ENCODE results near the gene ZNF521.
"Not testable (repeated sequence)": the region's sequence is repeated elsewhere in the genome, so short reads cannot be mapped to it uniquely, and the experiment has no call there.

Gene ZNF521

DNA sequence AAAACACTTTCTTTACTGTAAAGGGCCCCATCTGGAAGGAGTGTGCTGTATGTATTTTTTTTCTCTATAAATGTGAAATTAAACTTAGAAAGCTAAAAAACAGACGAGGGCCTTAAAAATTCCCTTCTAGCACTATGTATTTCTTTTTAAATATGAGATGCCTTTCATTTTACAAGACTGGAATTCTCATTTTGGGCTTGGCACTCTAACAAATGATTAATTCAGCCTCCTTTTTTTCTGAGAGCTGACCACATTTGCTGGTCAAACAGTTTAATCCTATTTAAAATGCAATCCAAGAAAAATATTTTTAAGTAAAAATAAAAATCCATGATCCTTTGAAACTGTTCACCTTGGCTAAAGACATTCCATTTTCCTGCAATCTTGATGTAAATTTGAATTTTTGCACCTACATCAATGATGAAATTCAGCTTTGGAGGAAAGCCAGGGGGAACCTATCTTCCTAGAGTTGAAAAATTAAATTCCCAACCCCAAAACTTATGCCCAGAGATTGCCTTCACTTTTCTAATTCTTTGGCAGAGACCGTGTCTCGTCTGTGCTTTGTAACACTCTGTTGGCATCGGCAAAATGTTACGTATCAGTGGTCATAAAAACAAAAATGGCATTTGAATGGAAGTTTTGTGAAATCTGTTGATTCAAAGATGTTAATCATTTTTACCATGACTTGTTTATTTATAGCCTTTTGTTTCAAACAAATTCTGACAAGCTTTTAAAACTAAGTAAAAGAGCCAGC is 284.5 kb downstream of the ZNF521 start:
- no peak for DNase-seq

- DNase-seq: no peak
Observed at GRCh38 chr18:25066516-25066915, 285.4 kb downstream of the ZNF521 start.

DNA sequence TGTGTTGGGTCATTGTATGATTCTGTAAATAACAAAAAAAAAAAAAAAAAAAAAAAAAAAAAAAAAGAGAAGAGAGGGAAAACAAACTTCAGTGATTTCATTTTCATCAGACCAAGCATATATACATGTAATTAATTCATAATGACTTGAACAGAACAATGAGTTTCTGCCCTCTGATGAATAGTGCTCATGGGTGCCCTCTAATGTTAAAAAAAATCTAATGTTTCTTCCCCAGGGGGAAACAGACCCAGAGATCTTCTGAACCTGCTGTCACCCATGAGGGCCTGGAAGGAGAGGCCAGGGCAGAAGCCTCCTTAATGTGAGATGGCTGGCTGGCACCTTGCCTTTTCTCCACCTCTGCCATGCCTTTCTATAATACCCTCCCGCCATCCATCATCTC is 289.2 kb downstream of the ZNF521 start:
- no peak for DNase-seq

- no peak for DNase-seq
Observed at GRCh38 chr18:25061395-25061794, 290.6 kb downstream of the ZNF521 start.

GRCh38 chr18:25058521-25058920 is 293.4 kb downstream of the ZNF521 start:
- DNase-seq: no peak

GRCh38 chr18:25057491-25058050 is 294.4 kb downstream of the ZNF521 start:
- DNase-seq: no peak

GRCh38 chr18:25056429-25056828 is 295.5 kb downstream of the ZNF521 start:
- no peak for DNase-seq

- no peak for DNase-seq
Observed at GRCh38 chr18:25055076-25055475, 296.9 kb downstream of the ZNF521 start.

DNA sequence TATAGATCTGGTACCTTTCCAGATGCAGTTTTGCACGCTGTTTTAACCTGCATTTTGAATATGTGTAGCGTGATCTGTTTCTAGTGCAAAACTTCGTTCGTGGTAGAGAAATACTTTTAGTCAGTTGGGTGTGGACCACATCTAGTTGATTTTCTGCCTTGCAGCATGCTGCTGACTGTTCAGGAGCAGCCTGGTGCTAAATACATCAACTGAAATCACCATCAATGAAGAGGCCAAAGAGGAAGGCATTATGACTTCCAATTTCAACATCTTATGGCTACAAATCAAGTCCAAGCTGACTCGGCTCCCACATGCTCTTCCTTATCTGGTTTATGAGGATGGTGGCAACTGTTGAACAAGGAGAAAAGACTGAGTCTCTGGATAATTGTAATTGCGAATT is 298.5 kb downstream of the ZNF521 start:
- DNase-seq: no peak

GRCh38 chr18:25052511-25052921 is 299.4 kb downstream of the ZNF521 start:
- DNase-seq: no peak

DNA sequence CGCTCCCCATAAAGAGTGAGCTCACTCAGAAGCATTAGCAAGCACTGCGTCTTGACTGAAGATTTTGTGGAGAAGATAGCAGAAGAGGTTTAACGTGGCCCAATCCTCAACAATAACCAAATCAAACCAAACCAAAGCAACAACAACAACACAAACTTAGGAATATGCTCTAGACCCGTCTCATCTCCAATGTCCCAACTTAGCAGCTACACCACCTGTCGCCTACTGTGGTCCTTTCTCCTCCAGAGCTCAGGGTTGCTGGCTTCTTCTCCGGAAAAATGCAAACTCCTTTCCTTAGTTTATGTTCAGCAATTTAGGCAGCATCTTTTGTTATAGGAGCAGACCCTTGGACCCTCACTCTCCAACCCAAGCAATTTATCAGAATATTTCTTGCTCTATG is 301.4 kb downstream of the ZNF521 start:
- no peak for DNase-seq

DNA sequence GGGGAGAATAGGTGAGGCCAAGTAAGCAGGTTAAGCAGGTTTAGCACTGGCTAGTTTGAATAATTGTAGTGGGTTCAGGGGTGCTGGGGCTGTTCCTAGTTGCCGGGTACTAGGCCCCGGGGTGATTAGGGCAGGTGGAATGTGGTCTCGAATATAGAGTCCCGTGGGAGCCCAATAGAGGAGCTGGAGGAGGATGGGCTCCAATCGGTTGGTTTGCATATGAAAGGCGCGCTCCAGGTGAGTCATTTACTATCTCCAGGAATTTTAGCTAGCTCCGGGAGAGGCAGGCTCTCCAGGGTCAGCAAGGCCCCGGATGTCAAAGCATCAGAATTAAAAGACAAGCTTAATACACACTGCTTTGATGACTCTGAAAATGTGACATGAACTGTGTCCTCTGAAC is 304.0 kb downstream of the ZNF521 start:
- DNase-seq: no peak

DNA sequence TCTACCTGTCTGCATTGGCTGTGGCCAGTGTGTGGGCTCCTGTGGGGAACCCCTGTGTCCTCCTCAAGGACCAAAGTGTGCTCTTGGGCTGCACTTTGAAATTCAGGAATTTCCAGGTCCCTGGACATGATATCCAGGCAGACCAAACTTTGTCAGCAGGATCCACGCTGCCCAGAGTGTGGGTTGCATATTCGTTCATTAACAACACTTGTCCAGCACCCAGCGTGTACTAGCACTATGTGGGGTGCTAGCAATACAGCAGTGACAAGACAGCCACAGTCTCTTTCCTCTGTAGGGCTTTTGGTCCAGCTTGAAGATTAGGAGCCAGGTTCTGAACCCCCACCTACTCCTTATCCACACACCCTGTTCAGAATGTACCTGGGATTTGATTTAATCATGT is 304.5 kb downstream of the ZNF521 start:
- DNase-seq: no peak

DNA sequence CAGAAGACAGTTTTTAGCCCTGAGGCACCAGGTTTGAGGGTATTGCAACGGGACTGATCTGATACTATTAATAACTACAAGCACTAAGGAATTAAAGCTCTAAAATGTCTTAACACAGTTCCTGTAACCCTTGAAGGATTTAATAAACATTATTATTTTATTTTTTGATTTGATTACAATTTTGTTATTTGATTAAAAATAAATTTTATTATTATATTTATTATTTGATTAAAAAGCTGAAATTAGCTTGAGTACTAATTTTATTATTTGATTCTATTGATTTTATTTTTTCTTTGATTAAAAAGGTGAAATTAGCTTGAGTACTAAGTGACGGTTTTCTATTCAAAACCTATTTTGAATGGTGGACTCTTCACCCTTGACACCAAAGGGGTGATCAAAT is 307.3 kb downstream of the ZNF521 start:
- DNase-seq: no peak

- DNase-seq: no peak
Observed at GRCh38 chr18:25043104-25043503, 308.9 kb downstream of the ZNF521 start.

DNA sequence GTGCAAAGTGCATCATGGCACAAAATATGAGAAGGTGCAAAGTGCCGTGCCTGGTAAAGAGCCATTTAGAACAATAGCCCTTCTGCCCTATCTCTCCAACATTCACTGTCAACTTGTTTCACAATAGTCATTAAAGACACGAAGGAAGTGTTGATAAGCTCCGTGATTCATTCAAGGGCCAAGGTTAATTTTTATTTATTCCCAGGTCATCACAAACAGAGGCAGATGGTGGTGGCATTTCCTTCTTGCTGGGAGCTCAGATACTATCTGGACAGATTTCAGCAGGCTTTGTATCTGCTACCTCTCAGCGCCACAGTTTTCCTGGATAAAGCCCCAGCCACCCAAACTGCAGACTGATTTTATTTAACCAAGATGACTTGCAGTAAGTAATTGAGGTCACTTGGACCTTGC is 309.3 kb downstream of the ZNF521 start:
- no peak for DNase-seq

GRCh38 chr18:25039781-25040180 is 312.2 kb downstream of the ZNF521 start:
- no peak for DNase-seq

DNA sequence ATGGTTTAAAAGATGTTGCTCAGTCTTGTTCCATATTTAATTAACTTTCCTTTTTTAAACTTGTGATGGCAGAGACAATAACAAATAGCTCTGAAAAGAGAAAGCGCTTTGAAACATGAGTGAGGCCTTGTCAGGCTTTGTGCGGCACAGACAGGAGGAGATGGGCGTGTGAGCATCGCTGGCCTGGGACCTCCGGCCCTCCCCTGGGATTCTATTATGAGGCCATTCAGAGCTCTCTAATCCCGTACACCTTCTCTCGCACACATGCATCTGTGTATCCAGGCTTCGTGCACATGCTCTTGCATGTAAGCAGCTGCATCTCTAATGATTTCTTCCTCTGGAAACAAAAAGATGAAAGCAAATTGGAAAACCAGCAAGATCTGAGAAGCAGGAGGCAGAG is 313.7 kb downstream of the ZNF521 start:
- no peak for DNase-seq

GRCh38 chr18:25033747-25034471 is 318.1 kb downstream of the ZNF521 start:
- DNase-seq: no peak

GRCh38 chr18:25033175-25033574 is 318.8 kb downstream of the ZNF521 start:
- not testable (repeated sequence) for DNase-seq

GRCh38 chr18:25029802-25030201 is 322.2 kb downstream of the ZNF521 start:
- DNase-seq: no peak

GRCh38 chr18:25019931-25020330 is 332.0 kb downstream of the ZNF521 start:
- no peak for DNase-seq

DNA sequence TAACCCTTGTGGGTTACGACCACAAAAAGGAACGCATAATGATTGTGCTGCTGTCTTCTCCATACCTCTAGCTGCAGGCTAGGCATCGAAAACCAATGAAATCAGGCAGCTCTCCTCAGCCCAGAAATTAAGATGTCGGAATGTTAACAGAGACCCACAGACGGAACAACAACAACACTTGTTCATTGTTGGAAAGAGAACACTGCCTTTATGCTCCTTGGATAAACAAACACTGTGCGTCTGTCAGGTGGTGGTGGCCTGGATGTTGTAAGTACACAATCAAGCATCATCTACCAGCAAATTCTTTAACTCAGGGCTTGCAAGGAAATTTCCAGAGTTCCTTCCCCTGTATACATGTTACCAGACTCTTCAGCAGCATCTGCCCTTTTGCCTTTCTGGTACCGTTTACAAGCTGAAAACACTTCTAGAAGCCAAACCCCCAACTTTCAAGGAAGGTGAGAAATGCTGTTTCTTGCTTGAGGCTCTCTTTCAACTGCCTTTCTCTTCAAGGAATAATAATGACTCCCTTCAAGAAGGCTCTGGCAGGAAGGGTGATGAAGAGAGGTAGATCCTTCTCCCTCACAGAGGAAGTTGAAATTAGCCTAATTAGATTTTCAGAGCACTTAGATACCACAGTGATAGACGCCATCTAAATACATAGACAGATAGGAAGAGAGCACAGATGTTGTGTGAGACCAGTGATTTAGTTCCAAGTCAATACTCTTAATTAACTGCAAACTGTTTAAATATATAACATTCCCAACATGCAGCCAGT is 332.7 kb downstream of the ZNF521 start:
- DNase-seq: no peak
